HG03457 (cell line): Measurements from ENCODE around the gene RGS11.
"Not testable (repeated sequence)": the region's sequence is repeated elsewhere in the genome, so short reads cannot be mapped to it uniquely, and the experiment has no call there.

Source experiments
- ATAC-seq: cut with Tn5 transposase; IDR thresholded peaks from one replicate; pipeline ENCODE4 v1.9.1; 2021; ENCODE audit warnings: moderate number of reproducible peaks; ENCODE audit not compliant: unreplicated experiment

RGS11 gene

DNA sequence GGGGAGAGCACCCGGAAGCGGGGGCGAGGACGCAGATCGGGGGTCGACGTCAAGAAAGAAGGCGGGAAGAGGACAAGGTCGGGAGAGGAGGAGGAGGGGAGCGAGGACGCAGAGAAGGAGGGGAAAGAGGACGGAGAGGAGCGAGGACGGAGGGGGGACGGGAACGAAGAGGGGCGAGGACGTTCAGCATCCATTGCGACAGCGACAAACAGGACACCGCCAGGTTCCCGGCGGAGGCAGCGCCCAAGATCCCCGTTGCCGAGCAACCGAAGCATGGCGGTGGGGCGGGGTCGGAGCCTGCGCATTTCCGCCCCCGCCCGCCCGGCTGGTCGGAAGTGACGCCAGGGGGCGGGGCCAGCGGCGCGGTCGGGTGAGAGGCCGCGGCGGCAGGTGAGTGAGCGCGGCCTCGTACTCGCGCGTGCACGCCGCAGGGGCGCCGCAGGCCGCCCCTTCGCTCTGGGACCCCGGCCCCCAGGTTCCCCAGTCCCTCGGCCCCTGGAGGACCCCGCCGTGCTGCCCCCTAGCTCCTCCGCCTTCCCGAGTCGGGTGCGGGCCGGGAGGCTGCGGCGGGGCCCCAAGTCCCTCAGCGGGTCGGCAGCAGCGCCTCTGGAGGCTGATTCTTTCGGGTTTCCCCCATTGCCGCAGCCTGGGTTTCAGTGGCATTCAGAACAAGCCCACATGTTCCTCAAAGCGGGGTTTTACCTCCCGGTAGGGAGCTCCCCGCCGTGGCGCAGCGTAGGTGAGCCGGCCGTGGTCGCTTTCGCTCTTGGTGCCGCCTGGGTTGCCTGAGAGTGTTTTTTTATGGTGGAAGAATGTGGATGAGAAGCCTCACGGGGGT, 41.1 kb downstream of the RGS11 start, which contains the start of gene FAM234A:
TSS of gene FAM234A (plus strand) at position 354 of the 838 bp plus-strand sequence. CDS start 19,593 bp downstream, outside the sequence.
- peak; percentile 75 for ATAC-seq

DNA sequence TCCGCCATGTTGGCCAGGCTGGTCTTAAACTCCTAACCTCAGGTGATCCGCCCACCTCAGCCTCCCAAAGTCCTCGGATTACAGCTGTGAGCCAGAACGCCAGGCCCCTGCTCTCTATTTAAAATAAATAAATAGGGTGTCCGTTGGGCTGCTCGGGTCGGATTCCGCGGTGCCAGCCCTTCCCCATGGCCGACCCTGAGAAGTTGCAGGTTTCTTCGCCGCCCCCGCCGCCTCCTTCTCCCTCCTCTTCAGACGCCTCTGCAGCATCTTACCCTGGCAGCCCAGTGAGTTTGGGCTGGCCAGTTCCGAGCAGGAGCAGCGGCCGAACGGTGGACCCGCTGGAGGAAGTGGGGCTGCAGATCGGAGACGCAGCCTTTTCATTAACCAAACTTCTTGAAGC, 44.8 kb downstream of the RGS11 start:
- no peak for ATAC-seq

DNA sequence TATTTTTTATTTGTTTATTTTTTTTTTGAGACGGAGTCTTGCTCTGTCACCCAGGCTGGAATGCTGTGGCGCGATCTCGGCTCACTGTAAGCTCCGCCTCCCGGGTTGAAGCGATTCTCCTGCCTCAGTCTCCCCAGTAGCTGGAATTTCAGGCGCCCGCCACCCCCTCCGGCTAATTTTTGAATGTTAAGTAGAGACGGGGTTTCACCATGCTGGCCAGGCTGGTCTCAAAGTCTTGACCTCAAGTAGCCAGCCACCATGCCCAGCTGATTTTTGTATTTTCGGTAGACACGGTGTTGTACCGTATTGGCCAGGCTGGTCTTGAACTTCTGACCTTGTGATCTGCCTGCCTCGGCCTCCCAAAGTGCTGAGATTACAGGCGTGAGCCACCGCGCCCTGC, 45.4 kb downstream of the RGS11 start:
- not testable (repeated sequence) for ATAC-seq

DNA sequence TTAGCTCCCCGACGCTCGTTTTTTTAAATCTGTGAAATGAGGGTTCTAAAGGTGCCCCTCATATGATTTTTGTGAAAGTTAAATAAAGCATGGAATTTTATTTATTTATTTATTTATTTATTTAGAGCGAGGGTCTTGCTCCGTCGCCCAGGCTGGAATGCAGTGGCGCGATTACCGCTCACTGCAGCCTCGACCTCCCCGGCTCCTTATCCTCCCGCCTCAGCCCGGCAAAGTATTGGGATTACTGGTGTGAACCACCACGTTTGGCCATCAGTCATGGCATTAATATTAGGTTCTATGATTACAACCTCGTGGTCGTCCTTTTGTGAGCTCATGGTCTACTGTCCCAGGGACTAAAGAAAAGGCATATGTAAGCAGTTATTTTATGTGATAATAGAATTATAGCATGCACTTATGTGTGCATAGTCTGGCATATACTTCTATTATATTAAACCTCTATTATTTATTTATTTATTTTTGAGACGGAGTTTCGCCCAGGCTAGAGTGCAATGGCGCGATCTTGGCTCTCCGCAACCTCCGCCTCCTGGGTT, 45.9 kb downstream of the RGS11 start:
- ATAC-seq, result no peak

DNA sequence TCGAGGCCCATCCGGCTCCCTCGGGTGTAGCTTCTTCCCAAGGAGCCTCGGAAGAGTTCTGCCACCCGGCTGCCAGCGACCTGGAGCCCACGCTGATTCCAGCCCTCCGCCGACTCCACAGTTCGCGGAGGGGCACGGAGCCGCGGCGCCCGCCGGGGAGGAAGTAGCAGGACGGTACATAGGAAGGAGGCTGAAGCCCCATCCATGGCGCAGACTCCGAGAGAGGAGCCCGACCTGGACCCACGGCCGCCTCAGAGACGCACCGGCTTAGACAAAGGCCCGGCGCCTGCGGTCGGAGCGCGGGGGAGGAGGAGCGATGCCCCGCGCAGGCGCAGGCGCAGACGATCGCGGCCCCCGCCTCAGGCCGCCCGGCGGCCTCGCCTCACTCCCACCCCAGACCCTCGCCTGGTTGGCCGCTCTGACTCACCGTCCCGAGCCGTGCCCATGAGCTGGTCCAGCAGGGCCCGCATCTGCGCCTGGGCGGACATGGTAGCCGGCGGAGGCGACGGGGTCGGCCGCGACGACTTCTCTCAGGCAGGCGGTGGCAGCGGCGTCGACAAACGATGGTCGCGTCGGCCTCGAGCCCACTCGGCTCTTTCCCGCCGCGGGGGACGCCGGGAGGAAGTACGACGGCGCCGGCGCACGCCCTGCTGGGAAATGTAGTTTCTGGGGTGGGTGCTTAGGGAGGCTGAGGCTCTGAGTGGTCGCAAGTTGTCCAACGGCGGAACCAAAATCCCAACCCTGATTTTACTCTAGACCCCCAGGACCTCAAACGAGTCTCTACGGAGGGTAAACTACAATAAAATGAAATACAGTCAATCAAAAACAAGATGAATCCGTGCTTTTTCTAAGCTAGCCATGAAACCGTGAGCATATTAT, 46.7 kb downstream of the RGS11 start, which contains the start of gene LUC7L:
TSS of gene LUC7L (minus strand) at position 598 of the 879 bp plus-strand sequence. CDS start at position 488, 110 bp downstream.
- peak; percentile 78 for ATAC-seq

DNA sequence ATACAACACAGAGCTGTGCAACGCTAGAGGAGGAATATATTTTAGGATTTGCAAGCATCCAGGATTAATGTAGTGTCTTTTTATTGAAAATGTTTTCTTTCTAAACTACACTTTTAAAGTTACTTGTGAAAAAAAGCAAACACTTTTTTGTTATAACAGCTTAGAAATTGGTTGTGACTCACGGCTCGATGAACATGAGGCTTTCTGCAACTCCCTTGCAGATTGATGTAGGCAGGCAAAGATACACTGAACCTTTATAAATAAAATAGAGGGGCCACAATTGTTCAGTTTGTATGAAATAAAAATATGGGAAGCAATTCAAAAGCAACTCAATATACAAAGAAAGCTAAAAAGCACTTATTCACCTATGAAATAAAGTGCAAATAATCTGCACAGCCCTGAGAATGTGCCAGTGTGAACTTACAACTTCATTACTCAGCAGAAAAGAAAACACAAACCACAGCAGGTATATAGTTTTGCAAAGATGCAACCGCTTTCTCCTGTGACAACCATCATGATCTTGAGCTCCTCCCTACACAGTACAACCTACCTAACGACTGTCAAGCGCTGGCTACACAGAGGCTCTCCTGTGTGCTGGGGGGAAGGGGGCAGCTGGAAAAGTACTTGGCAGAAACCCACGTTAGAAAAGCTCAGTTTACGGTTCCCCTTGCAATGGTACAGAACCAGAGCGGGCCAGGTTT, 47.4 kb downstream of the RGS11 start:
- ATAC-seq, result no peak

DNA sequence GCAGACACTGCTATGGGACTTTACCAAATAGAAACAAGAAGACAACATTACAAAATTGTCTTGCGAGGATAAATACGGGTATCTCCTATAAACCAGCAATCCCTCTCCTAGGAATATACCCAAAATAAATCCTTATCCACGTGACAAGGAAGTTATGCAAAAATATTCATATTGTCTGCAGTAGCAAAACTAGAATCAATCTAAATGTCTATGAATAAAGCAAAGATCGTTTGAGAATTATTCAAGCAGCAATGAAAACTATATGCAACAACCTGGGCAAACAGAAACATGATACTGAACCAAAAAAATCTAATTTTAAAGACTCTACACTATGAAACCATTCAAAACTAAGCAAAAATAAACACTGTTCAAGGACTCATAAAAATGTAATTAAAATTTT, 55.7 kb downstream of the RGS11 start:
- no peak for ATAC-seq
